NCI-H2081 (cell line): ENCODE data around the gene DRC7.
"Not testable (repeated sequence)": the region's sequence is repeated elsewhere in the genome, so short reads cannot be mapped to it uniquely, and the experiment has no call there.

Experiments
- DNase-seq, 2 experiments: peaks; one replicate each; lab custom pipeline; 2025; lab: John Stamatoyannopoulos, UW

Gene DRC7

GRCh38 chr16:57734925-57735754 is 40.5 kb downstream of the DRC7 start:
- peak; percentile 98 to 99 for DNase-seq

GRCh38 chr16:57735755-57736418 is 41.3 kb downstream of the DRC7 start, which contains the start of gene KATNB1:
Gene KATNB1, plus strand, starts transcription at chr16:57735770. Its CDS starts 1,474 bp downstream, at chr16:57737244.
- no peak for DNase-seq

GRCh38 chr16:57736419-57737351 is 42.1 kb downstream of the DRC7 start:
- peak; percentile 33 to 51 for DNase-seq

GRCh38 chr16:57738844-57739243 is 44.2 kb downstream of the DRC7 start:
- no peak for DNase-seq

GRCh38 chr16:57739756-57740422 is 45.3 kb downstream of the DRC7 start:
- DNase-seq: no peak

- no peak for DNase-seq
These were observed 45.9 kb downstream of the DRC7 start for GRCh38 chr16:57740423-57741071.

- DNase-seq: peak in 1 of 2 experiments; percentile 23
These were observed 47.1 kb downstream of the DRC7 start for GRCh38 chr16:57741660-57742191.

GRCh38 chr16:57742543-57742942 is 47.9 kb downstream of the DRC7 start:
- peak; percentile 55 to 80 for DNase-seq

GRCh38 chr16:57743458-57743857 is 48.9 kb downstream of the DRC7 start:
- no peak for DNase-seq

- no peak for DNase-seq
These were observed 49.5 kb downstream of the DRC7 start for GRCh38 chr16:57743886-57744641.

GRCh38 chr16:57744642-57744903 is 50.0 kb downstream of the DRC7 start:
- no peak for DNase-seq

- no peak for DNase-seq
These were observed 51.2 kb downstream of the DRC7 start for GRCh38 chr16:57745768-57746167.

GRCh38 chr16:57746316-57746715 is 51.7 kb downstream of the DRC7 start:
- not testable (repeated sequence) for DNase-seq

- DNase-seq: no peak
These were observed 52.5 kb downstream of the DRC7 start for GRCh38 chr16:57747091-57747490.

GRCh38 chr16:57747496-57747895 is 52.9 kb downstream of the DRC7 start:
- no peak for DNase-seq

- no peak for DNase-seq
These were observed 53.4 kb downstream of the DRC7 start for GRCh38 chr16:57747996-57748395.

GRCh38 chr16:57748596-57748995 is 54.0 kb downstream of the DRC7 start:
- no peak for DNase-seq

GRCh38 chr16:57749101-57749692 is 54.6 kb downstream of the DRC7 start:
- DNase-seq: no peak

GRCh38 chr16:57749856-57750452 is 55.3 kb downstream of the DRC7 start:
- no peak for DNase-seq
